ENCODE data around the gene LGR5. TPM values are rescaled to one million over a fixed set of nuclear protein-coding genes. Genes with fewer than 3 reads are reported as not detected.
A peak's percentile ranks its signal among the peaks of the same experiment; 100 is the strongest.

LGR5 gene
- total and polyA plus RNA-seq, 2 of the 4 experiments (the other 2 are of a cell fraction), result not detected

DNA sequence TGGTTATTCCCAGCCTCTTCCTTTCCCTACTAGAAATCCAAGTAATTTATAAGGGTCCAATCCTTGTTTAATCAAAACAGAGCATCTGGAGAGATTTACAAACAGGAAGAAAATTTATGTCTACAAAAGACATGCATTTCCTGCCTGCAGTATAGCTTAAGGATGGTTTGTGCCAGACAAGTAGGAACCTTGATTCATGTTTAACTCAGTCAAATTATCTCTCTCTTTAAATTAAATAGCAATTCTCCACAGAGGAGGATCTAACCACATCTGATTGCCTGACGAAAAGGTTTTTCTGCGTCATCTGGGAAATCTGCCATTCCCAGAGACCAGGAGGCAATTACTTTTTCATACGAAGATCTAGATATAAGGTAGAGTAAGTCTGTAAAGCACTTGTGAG, 118.8 kb downstream of the LGR5 start:
- Histone ChIP-seq H3K4ac (ENCODE audit: low read depth, low read length) (no peak overlapping the region), H3K23ac (ENCODE audit: low read depth, low read length) (no peak overlapping the region), H4K91ac (ENCODE audit: insufficient read depth, low read depth, low read length) (no peak overlapping the region), H3K4me1 (ENCODE audit: control insufficient read depth, insufficient read depth, low read length) (peaks cover 2% of the 10 kb centered on the region), H3K9me3 (ENCODE audit: control insufficient read depth, insufficient read depth, low read length) (no peaks in the 10 kb centered on the region), H4K8ac (ENCODE audit: low read depth in 2 of 2, low read length in 2 of 2) (no peak overlapping the region), H2AK5ac (ENCODE audit: low read depth, low read length) (no peak overlapping the region), H3K36me3 (ENCODE audit: control insufficient read depth, insufficient read depth, low read length) (no peaks in the 10 kb centered on the region), H2BK5ac (ENCODE audit: low read depth, low read length, poor library complexity, severe bottlenecking) (no peak overlapping the region), H2BK20ac (ENCODE audit: low read depth, low read length) (no peak overlapping the region), H3K9ac (ENCODE audit: low read depth, low read length) (no peak overlapping the region), H2BK15ac (ENCODE audit: low read depth, low read length) (no peak overlapping the region), H3K18ac (ENCODE audit: low read depth, low read length) (no peak overlapping the region), H3K14ac (replicated peaks; ENCODE audit: low read depth, low read length) (no peak overlapping the region), H2BK120ac (ENCODE audit: low read depth, low read length) (0 out of 2 replicates have a peak overlapping the region, but pooled peaks have one; percentile 13), H2AK9ac (replicated peaks; ENCODE audit: low read depth, low read length, poor library complexity) (no peak overlapping the region), H3K4me2 (ENCODE audit: low read depth, low read length) (no peak overlapping the region), H3K27ac (ENCODE audit: insufficient read depth, low read length) (no peak overlapping the region), H3K79me1 (ENCODE audit: low read depth in 1 of 2, low read length in 2 of 2) (no peaks in the 10 kb centered on the region), H2AFZ (replicated peaks; ENCODE audit: low read length, poor library complexity) (no peak overlapping the region), H4K5ac (ENCODE audit: low read depth, low read length) (no peak overlapping the region), H4K20me1 (ENCODE audit: insufficient read depth, low read length) (no peaks in the 10 kb centered on the region), H3K4me3 (ENCODE audit: insufficient read depth, low read depth, low read length) (no peak overlapping the region), H3K56ac (ENCODE audit: extremely low read depth, insufficient read depth, low read length) (no peak overlapping the region), H3K27me3 (ENCODE audit: control insufficient read depth, insufficient read depth, low read length) (no peaks in the 10 kb centered on the region), H3K9me1 (ENCODE audit: insufficient read depth, low read length) (no peaks in the 10 kb centered on the region)
- ChIA-PET POLR2A (ENCODE audit: unreplicated experiment) (no interaction called here), CTCF (interaction anchor here (1.1 kb wide), 1 partner anchor 150 kb away, joined by 3 read pairs; no protein-coding TSS in a partner anchor)
- DNase-seq (peak; percentile 6), ATAC-seq (ENCODE audit: low read depth) (no peak)
- in situ Hi-C loops (cut with MboI; ENCODE audit: low sequenced_read_pairs) (no loop called here), intact Hi-C loops (cut with micrococcal nuclease) (loop anchor here (10.0 kb wide), 1 partner anchor 186 kb away; no protein-coding TSS in a partner anchor), dilution Hi-C loops (cut with HindIII; ENCODE audit: low sequenced_read_pairs, unreplicated experiment) (no loop called here)
- TF ChIP-seq NFE2L2 (IDR thresholded peaks at IDR 0.05; ENCODE audit: low read depth, low read length) (no peak), MAFK (IDR thresholded peaks at IDR 0.05; ENCODE audit: low read depth, low read length) (no peak), MAZ (IDR thresholded peaks at IDR 0.05; ENCODE audit: borderline replicate concordance, low read depth, low read length) (no peak), ELK1 (IDR thresholded peaks at IDR 0.05; ENCODE audit: borderline replicate concordance, low read depth, low read length) (no peak), RFX5 (IDR thresholded peaks at IDR 0.05; ENCODE audit: low read depth, low read length) (no peak), MXI1 (IDR thresholded peaks at IDR 0.05; ENCODE audit: borderline replicate concordance, low read depth, low read length) (no peak), RAD21 (IDR thresholded peaks at IDR 0.05; ENCODE audit: low read length) (no peak), FOS (IDR thresholded peaks at IDR 0.05; ENCODE audit: low read depth, low read length) (no peak), CEBPB (IDR thresholded peaks at IDR 0.05; ENCODE audit: low read depth, low read length) (no peak), POLR2A (IDR thresholded peaks at IDR 0.05; ENCODE audit: low read depth, low read length) (no peak), BHLHE40 (IDR thresholded peaks at IDR 0.05; ENCODE audit: low read depth, low read length) (no peak), CHD1 (IDR thresholded peaks at IDR 0.05; ENCODE audit: low read depth, low read length) (no peak), SMC3 (IDR thresholded peaks at IDR 0.05; ENCODE audit: low read depth, low read length) (no peak), RCOR1 (IDR thresholded peaks at IDR 0.05; ENCODE audit: insufficient replicate concordance, low read length) (no peak)
- TF ChIP-seq, protein P1, sequence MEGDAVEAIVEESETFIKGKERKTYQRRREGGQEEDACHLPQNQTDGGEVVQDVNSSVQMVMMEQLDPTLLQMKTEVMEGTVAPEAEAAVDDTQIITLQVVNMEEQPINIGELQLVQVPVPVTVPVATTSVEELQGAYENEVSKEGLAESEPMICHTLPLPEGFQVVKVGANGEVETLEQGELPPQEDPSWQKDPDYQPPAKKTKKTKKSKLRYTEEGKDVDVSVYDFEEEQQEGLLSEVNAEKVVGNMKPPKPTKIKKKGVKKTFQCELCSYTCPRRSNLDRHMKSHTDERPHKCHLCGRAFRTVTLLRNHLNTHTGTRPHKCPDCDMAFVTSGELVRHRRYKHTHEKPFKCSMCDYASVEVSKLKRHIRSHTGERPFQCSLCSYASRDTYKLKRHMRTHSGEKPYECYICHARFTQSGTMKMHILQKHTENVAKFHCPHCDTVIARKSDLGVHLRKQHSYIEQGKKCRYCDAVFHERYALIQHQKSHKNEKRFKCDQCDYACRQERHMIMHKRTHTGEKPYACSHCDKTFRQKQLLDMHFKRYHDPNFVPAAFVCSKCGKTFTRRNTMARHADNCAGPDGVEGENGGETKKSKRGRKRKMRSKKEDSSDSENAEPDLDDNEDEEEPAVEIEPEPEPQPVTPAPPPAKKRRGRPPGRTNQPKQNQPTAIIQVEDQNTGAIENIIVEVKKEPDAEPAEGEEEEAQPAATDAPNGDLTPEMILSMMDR (conservative IDR thresholded peaks at IDR 0.05; ENCODE audit: low read depth, low read length), result no peak
- TF ChIP-seq, protein P2, sequence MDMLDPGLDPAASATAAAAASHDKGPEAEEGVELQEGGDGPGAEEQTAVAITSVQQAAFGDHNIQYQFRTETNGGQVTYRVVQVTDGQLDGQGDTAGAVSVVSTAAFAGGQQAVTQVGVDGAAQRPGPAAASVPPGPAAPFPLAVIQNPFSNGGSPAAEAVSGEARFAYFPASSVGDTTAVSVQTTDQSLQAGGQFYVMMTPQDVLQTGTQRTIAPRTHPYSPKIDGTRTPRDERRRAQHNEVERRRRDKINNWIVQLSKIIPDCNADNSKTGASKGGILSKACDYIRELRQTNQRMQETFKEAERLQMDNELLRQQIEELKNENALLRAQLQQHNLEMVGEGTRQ (IDR thresholded peaks at IDR 0.05; ENCODE audit: low read depth, low read length), result no peak
- no TSS peak for BruUV-seq (replicated peaks)
- no CpG with 5 or more reads among the region's 3 CpGs for WGBS, 2 experiments (ENCODE audit: extremely low coverage in 2 of 2, insufficient read length in 1 of 2)

All from IMR-90 (cell line).